GM18873 (cell line): Measurements from ENCODE around the gene SRPRA.

ENCODE experiments used
- ATAC-seq: cut with Tn5 transposase; IDR thresholded peaks from one replicate; pipeline ENCODE4 v1.9.1; 2021; ENCODE audit warnings: mild to moderate bottlenecking, moderate library complexity, moderate number of reproducible peaks; ENCODE audit not compliant: unreplicated experiment, low FRiP score

SRPRA gene

DNA sequence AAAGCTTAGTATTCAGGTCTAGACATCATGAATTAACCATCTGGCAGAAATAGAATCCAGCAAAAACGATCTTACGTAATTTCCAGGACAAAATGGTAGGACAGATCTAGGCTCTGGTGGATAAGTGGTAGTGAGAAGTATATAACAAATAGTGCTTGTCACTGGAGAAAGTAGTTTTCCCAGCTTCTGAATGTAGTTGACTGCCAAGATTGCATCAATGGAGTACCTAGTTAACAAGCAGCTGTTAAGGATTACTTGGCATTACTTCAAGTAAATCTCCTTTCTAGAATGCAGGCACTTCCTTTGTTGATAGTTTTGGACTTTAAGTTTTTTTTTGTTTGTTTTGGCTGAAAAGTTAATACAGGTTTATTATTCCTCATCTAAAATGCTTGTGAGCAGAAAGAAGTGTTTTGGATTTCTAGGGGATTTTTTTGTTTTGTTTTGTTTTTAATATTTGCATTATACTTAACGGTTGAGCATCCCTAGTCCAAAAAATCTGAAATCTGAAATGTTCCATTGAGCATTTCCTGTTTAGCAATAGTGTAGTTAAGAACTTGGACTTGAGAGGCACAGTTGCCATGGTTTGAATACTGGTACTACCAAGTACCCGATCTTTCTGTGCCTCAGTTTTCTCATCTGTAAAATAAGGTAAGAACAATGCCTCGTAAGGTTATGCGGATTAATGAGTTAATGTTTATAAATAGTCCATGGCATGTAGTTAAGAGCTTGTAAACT, 36.8 kb downstream of the SRPRA start:
- no peak for ATAC-seq

- ATAC-seq, result no peak
Measured at GRCh38 chr11:126229858-126230540, 38.7 kb downstream of the SRPRA start.

DNA sequence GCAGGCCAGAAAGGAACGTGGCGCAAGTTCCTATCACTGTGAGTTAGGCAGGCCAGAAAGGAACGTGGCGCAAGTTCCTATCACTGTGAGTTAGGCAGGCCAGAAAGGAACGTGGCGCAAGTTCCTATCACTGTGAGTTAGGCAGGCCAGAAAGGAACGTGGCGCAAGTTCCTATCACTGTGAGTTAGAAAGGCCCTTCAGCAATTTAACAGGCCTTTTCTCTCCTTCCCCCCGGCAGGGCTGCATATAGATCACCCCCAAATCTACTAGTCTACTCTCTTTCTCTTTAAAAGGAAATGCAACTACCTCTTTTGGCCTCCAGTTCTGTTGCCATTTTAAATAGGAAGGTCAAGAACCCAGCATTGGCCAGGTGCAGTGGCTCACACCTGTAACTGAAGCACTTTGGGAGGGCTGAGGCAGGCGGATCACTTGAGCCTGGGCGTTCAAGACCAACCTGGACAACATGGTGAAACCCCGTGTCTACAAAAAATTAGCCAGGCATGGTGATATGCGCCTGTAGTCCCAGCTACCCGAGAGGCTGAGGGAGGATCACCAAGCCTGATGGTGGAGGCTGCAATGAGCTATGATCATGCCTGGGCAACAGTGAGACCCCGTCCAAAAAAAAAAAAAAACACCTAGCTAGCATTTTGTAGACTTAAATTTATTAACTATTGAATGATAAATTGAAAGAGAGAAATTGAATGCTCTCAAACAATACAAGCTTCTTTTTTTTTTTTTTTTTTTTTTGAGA, 42.2 kb downstream of the SRPRA start:
- no peak for ATAC-seq

DNA sequence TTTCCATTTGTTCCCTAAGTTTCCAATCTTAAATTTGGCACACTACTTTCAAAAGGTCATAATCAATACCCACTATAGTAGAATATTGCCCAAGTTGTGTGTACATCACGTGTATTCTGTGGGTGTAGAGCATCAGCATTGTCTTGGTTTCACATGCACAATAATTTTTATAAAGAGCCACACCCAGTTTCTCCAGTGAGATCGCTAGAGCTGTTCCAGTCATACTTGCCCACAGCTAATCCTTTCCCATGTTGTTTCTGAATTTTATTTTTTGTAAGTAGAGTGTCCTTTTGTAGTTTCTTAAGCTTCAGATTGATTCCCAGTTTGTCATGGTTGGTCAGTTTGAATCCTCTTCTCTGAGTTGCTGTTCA, 43.4 kb downstream of the SRPRA start:
- ATAC-seq, result no peak

GRCh38 chr11:126224647-126225294, 43.9 kb downstream of the SRPRA start:
- no peak for ATAC-seq

DNA sequence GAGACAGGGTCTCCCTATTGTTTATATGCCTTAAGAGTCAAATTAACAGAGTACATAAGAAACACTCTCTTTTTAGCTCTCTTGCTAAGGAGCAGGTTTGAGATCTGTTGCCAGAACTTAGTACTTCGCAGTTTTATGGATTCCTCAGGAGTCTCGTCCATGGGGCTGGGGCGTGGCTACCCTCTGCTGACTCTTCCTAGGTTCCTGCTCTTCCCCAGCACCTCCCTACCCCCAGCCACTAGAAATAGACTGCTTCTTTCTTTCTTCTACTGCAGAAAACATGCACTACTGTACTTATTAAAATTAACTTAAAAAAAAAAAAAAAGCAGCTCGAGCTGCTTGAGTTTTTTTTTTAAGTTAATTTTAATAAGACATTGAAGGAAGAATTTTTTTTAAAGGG, 49.1 kb downstream of the SRPRA start:
- no peak for ATAC-seq

GRCh38 chr11:126217491-126217890, 51.2 kb downstream of the SRPRA start:
- no peak for ATAC-seq

GRCh38 chr11:126216526-126217305, 52.0 kb downstream of the SRPRA start:
- no peak for ATAC-seq

DNA sequence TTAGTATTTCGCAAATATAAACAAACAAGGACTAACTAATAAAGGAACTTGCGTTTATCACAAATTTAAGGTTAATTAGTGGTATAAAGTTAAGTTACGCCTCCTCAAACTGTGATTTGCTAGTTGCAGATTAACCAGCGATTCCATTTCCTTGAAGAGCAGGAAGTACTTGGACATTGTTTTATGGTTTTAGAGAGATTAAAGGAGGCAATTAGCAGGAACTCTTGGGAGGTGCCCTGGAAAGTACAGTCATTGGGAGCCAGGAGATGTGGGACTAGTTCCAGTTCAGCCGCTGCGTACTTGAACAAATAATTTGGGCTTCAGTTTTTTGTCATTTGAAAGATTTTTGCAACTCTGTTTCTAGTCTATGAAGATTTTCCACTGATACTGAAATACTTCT, 53.9 kb downstream of the SRPRA start:
- no peak for ATAC-seq

DNA sequence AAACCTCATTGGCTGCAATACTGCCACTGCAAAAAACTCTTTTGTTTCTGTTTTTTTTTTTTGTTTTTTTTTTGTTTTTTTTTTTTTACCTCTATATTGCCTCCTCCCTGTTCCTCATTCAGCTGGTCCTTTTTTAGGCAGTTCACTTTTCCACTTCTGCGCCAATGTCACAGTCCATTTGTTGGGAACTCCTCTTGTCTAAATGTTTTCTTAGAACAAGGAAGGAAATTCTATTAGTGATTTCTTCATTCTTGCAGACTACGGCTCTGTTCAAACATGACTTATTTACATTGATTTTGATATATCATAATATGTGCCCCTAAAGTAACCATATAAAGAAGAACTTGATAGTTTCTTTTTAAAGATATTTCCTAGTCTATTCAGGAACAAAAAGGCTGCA, 54.3 kb downstream of the SRPRA start:
- no peak for ATAC-seq
